ENCODE results near the gene CDKN2D. TPM values are rescaled to one million over a fixed set of nuclear protein-coding genes. Genes with fewer than 3 reads are reported as not detected.

CDKN2D gene
- total and polyA plus RNA-seq, 2 of the 8 experiments (the other 6 are each of a cell fraction or from before 2014, with no cell fraction given): 3.0 to 4.0 TPM

DNA sequence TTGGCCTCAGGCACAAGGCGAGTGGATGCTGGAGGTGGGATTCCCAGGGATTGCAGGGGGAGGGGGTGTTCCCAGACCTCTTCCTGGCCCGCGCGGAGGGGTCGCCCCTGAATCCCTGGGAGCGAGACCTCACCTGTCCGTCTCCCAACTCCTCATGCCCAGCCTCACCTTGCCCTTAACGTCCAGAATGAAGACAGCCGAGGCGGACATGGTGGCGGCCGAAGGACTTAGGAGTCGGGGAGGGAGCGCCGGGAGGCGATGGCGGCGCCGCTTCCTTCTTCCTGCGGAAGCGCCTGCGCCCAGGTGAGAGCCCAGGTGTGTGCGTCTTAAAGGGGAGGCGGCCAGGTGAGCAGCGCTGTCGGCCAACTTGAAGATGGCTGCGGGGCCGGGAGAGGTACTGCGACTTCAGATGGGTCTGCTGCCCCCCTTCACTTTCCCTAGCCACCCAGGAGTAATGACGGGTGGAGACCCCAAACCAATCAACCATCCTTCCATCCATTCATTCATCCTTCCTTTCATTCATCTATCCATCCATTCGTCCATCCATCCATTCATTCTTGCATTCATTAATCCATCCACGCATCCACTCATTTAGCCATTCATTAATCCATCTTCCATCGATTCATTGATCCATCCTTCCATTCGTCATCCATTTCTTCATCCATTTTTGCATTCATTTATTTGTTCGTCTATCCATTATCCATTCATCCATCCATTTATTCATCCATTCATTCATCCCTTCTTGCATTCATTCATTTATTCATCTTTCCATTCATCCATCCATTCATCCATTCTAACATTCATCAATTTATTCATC, 18.5 kb upstream of the CDKN2D start, which contains the start of gene AP1M2 (continued):
- TF ChIP-seq, protein P1, sequence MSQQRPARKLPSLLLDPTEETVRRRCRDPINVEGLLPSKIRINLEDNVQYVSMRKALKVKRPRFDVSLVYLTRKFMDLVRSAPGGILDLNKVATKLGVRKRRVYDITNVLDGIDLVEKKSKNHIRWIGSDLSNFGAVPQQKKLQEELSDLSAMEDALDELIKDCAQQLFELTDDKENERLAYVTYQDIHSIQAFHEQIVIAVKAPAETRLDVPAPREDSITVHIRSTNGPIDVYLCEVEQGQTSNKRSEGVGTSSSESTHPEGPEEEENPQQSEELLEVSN (IDR thresholded peaks at IDR 0.05): peak; percentile 35; the same call in 1 of the 2 replicates
- TF ChIP-seq CTBP2 (IDR thresholded peaks at IDR 0.05; ENCODE audit: borderline replicate concordance, insufficient read depth, insufficient read length, low read length): no peak
- no peak for TF ChIP-seq JUND (IDR thresholded peaks at IDR 0.05; ENCODE audit: low read length)
- no peak for TF ChIP-seq RFX5 (IDR thresholded peaks at IDR 0.05; ENCODE audit: borderline replicate concordance, low read depth, low read length)
- no peak for TF ChIP-seq BACH1 (IDR thresholded peaks at IDR 0.05; ENCODE audit: low read length)
- 0 out of 2 replicates have a peak, but pooled peaks have one; percentile 45 for TF ChIP-seq TAF1 (IDR thresholded peaks at IDR 0.05; ENCODE audit: low read depth, low read length)
- no peak for TF ChIP-seq RXRA (IDR thresholded peaks at IDR 0.05; ENCODE audit: insufficient read depth, low read depth, low read length)
- no peak for TF ChIP-seq NRF1 (IDR thresholded peaks at IDR 0.05; ENCODE audit: low read depth, low read length)
- peak; percentile 86 for TF ChIP-seq ASH2L (IDR thresholded peaks at IDR 0.05; ENCODE audit: low read length)
- TF ChIP-seq EZH2 (IDR thresholded peaks at IDR 0.05; ENCODE audit: low read depth, low read length, severe bottlenecking): no peak
- TF ChIP-seq JUN (IDR thresholded peaks at IDR 0.05; ENCODE audit: low read depth, low read length): no peak
- no peak for TF ChIP-seq GTF2F1 (IDR thresholded peaks at IDR 0.05; ENCODE audit: borderline replicate concordance, low read depth, low read length)
- TF ChIP-seq FOSL1 (IDR thresholded peaks at IDR 0.05; ENCODE audit: insufficient read depth, low read depth, low read length): no peak
- TF ChIP-seq RBBP5 (IDR thresholded peaks at IDR 0.05; ENCODE audit: borderline replicate concordance, low read depth, low read length): no peak
- TF ChIP-seq TEAD4 (IDR thresholded peaks at IDR 0.05; ENCODE audit: low read depth, low read length): no peak
- no peak for TF ChIP-seq SP4 (IDR thresholded peaks at IDR 0.05; ENCODE audit: low read length)
- TF ChIP-seq SAP30 (IDR thresholded peaks at IDR 0.05; ENCODE audit: insufficient read depth, insufficient replicate concordance, low read length): no peak
- no peak for TF ChIP-seq BRCA1 (IDR thresholded peaks at IDR 0.05; ENCODE audit: low read depth, low read length)
- no peak for TF ChIP-seq CHD2 (IDR thresholded peaks at IDR 0.05; ENCODE audit: low read length)
- TF ChIP-seq NANOG (IDR thresholded peaks at IDR 0.05; ENCODE audit: insufficient read depth, low read depth, low read length, poor library complexity, severe bottlenecking): no peak
- TF ChIP-seq CHD1 (IDR thresholded peaks at IDR 0.05; ENCODE audit: low read depth, low read length): no peak

All from H1 (cell line).